GM23248 (cell line): Measurements from ENCODE around the gene DPP3.

Source experiments
- EZH2 ChIP-seq: fragments of 200-600 bp; sonication (generic); IDR thresholded peaks from 2 replicates; pipeline ENCODE4 v1.6.1; 2018; ENCODE audit warnings: antibody characterized with exemption, mild to moderate bottlenecking; ENCODE audit not compliant: insufficient read depth, poor library complexity, severe bottlenecking
- EZH2phosphoT487 ChIP-seq: fragments of 200-600 bp; sonication (generic); IDR thresholded peaks from 2 replicates; pipeline ENCODE4 v1.6.1; 2018; ENCODE audit warnings: antibody characterized with exemption, moderate library complexity, mild to moderate bottlenecking, low read depth; ENCODE audit not compliant: insufficient read depth

GRCh38 chr11:66529655-66530054, 49.4 kb downstream of the DPP3 start:
- TF ChIP-seq EZH2, result no peak
- TF ChIP-seq EZH2phosphoT487, result no peak
